Hepatic stellate cell (primary cell): ENCODE data around the gene MEP1B.
"Not testable (repeated sequence)": the region's sequence is repeated elsewhere in the genome, so short reads cannot be mapped to it uniquely, and the experiment has no call there.

Source experiments
- DNase-seq: peaks from one replicate; pipeline ENCODE4 v3.0.0; 2011; ENCODE audit warnings: low spot score

Gene MEP1B

GRCh38 chr18:32209685-32210445 is 20.0 kb downstream of the MEP1B start:
- no peak for DNase-seq

- DNase-seq: no peak
Observed at GRCh38 chr18:32213693-32214092, 23.9 kb downstream of the MEP1B start.

GRCh38 chr18:32216390-32216789 is 26.6 kb downstream of the MEP1B start:
- no peak for DNase-seq

- no peak for DNase-seq
Observed at GRCh38 chr18:32219431-32220018, 29.7 kb downstream of the MEP1B start.

GRCh38 chr18:32233348-32233747 is 43.5 kb downstream of the MEP1B start:
- not testable (repeated sequence) for DNase-seq

GRCh38 chr18:32237049-32237448 is 47.2 kb downstream of the MEP1B start:
- no peak for DNase-seq

GRCh38 chr18:32238635-32239268 is 48.9 kb downstream of the MEP1B start:
- DNase-seq: no peak

- no peak for DNase-seq
Observed at GRCh38 chr18:32242395-32242794, 52.6 kb downstream of the MEP1B start.

- no peak for DNase-seq
Observed at GRCh38 chr18:32243358-32243757, 53.5 kb downstream of the MEP1B start.

- DNase-seq: no peak
Observed at GRCh38 chr18:32244881-32245280, 55.0 kb downstream of the MEP1B start.

GRCh38 chr18:32249147-32249929 is 59.5 kb downstream of the MEP1B start:
- no peak for DNase-seq

GRCh38 chr18:32251466-32251865 is 61.6 kb downstream of the MEP1B start:
- DNase-seq: no peak

GRCh38 chr18:32252141-32252860 is 62.5 kb downstream of the MEP1B start:
- no peak for DNase-seq

- no peak for DNase-seq
Observed at GRCh38 chr18:32255570-32255969, 65.7 kb downstream of the MEP1B start.

GRCh38 chr18:32257084-32257785 is 67.4 kb downstream of the MEP1B start:
- DNase-seq: no peak

- no peak for DNase-seq
Observed at GRCh38 chr18:32258148-32258547, 68.3 kb downstream of the MEP1B start.

- no peak for DNase-seq
Observed at GRCh38 chr18:32258558-32259204, 68.8 kb downstream of the MEP1B start.

GRCh38 chr18:32259553-32259952 is 69.7 kb downstream of the MEP1B start:
- no peak for DNase-seq

- DNase-seq: no peak
Observed at GRCh38 chr18:32261003-32261402, 71.2 kb downstream of the MEP1B start.

- no peak for DNase-seq
Observed at GRCh38 chr18:32262092-32262491, 72.3 kb downstream of the MEP1B start.

GRCh38 chr18:32264401-32264800 is 74.6 kb downstream of the MEP1B start:
- DNase-seq: no peak
